Activated CD8-positive, alpha-beta memory T cell treated with anti-CD3 and anti-CD28 coated beads, Interleukin-2, amount 50 U/mL, for 24 hours (primary cell): ENCODE measurements around the gene TRMT44.

ENCODE experiments used
- DNase-seq: peaks from one replicate; pipeline ENCODE4 v3.0.0-alpha.2; 2020; ENCODE audit errors: extremely low read depth

The TRMT44 gene

GRCh38 chr4:8435656-8436121 is 4.9 kb upstream of the TRMT44 start:
- DNase-seq = no peak

- DNase-seq = no peak
These were observed 3.3 kb upstream of the TRMT44 start for GRCh38 chr4:8437281-8437680.

- DNase-seq = no peak
These were observed 1.8 kb upstream of the TRMT44 start for GRCh38 chr4:8438743-8439142.

DNA sequence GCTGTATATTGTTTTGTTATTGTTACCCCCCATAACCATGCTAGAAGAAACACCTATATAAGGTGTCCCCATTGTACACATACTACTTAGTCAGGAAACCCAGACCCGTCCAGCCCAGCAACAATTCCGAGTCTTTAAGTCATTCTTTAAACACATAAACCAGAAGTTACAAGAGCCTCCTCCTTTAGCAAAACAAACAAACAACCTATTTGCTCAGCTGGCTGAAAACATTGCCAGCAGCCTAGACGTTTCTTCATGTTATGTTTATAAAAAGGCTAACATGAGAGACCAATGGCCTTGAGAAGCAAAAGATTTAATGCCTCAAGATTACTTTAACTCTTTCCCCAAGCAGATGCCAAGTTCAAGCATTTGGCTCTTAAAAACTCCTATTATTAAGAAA is 1.4 kb upstream of the TRMT44 start:
- DNase-seq = no peak

DNA sequence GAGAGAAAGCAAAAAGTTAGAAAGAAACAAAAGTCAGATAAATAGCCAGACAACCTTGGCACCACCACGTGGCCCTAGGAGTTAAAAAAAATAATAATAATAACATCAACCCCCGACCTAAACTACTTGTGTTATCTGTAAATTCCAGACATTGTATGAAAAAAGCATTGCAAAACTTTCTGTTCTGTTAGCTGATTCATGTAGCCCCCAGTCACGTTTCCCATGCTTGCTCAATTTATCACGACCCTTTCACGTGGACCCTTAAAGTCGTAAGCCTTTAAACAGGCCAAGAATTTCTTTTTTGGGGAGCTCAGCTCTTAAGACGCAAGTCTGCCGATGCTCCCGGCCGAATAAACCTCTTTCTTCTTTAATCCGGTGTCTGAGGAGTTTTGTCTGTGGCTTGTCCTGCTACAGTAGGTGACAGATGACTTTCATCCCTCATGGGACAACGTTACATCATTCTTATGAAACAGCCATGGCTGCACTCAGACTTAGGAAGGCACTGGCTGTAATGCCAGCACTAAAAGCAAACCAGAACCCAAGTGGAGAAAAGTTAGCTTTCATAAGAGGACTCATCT is 574 bp upstream of the TRMT44 start:
- DNase-seq = no peak

GRCh38 chr4:8441499-8442091 is 1.0 kb downstream of the TRMT44 start:
- DNase-seq = no peak

GRCh38 chr4:8442596-8443358 is 2.2 kb downstream of the TRMT44 start:
- no peak for DNase-seq

DNA sequence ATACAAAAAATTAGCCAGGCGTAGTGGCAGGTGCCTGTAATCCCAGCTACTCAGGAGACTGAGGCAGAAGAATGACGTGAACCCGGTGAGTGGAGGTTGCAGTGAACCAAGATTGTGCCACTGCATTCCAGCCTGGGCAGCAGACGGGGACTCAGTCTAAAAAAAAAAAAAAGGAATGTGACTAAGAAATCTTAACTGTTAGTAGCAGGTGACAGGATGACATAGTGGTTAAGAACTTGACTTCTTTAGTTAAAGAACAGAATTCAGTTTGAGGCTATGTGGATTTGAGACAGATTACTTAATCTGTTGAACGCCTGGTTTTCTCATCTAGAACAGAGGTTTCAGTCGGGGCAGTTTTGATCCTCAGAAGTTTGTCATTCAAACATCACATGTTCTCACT is 3.2 kb downstream of the TRMT44 start:
- DNase-seq = no peak

DNA sequence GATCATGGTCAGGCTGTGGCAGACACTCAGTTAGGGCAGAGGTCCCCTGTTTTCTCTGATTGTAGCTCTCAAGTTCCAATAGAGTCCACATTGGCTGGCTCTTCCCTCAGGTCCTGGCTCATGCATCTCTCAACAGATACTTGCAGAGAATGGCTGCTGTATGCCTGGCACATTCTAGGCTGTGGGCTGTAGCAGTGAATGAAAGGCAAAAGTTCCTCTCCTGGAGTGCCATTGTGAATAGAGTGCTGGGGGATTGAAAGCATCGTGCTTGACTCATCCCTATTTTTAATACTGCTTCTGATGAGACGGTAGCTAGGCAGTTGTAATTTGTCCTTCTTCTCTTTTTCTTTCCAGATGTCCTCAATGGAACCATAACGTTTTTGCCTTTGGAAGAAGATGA is 5.5 kb downstream of the TRMT44 start:
- DNase-seq = no peak

DNA sequence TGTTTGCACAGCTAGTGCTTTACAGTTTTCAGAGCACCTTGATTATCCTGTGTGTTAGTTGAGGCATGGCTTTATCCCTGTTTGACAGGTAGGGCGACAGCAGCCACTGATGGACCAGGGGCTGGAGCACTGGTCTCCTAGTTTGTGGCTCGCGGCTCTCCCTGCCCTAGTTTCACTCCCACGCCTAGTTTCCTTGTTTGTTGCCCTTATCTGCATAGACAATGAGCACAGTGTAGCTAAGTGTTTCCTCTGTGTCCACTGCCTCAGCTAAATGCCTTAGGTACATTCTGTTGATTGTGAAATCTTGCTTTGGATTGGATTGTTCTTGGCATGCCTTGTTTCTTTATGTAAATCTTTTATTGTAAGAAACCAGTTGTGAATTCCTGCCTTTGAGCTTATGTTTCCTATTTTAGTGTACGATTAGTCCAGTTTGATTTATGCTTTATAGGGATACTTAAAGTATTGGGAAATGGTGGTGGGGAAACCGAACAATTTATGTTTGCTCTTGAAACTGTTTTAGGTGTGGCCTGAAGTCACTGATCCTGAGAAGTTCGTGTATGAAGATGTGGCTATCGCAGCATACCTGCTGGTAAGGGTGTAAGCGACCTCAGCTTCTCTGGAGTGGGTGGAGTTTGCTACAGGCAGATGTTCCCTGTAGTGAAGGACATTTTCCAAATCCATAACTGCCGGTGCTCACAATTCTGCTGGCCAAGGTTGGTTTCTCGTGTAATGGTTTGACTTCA is 11.0 kb downstream of the TRMT44 start:
- no peak for DNase-seq

- DNase-seq = no peak
These were observed 13.4 kb downstream of the TRMT44 start for GRCh38 chr4:8453957-8454356.

DNA sequence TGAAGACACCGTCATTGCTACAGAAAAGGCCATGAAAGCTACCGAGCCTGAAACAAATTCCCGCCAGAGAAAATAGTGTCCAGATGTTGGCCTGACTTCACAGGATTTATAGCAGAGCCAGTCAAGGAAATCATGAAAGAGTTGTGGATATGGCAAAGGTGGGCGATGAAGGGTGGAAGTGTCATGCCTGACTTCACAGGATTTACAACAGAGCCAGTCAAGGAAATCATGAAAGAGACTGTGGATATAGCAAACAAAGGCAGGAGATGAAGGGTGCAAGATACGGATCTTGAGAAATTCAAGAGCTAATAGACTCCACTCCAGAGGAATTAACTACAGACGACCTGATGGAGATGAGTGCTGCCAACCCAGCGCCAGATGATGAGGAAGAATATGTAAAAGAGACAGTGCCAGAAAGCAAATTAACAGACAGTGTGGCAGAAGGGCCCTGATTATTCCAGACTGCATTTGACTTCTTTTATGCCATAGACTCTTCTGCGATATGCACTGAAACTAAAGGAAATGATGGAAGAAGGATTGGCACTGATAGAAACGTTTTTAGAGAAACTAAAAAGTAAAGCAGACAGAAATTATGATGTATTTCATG is 17.2 kb downstream of the TRMT44 start:
- DNase-seq = no peak

DNA sequence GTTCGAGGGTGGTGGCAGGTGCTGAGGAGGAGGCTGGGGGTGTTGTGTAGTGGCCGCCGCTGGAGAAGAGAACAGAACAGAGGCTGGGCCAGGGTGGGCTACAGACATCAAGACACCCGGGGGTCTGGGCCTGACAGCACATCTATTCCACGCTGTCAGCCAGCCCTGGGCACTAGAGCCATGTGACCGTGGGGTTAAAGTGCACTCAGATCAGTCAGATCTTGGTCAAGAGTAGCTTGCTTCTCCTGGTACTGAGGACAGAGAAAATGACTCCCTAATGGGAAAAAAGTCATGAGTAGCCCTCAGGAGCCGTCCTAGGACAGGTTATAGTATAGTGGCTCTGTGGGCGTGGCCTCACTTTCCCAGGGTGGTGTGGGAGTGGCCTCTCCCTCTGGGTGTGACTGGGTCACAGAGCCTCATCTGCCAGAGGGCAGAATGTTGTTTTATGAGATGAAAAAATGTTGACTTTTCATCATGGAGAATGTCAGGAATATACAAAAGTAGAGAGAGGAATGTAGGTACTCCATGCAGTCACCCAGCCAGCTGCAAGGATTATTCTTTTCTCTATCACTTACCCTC is 19.4 kb downstream of the TRMT44 start:
- no peak for DNase-seq

GRCh38 chr4:8461086-8461485 is 20.5 kb downstream of the TRMT44 start:
- no peak for DNase-seq

DNA sequence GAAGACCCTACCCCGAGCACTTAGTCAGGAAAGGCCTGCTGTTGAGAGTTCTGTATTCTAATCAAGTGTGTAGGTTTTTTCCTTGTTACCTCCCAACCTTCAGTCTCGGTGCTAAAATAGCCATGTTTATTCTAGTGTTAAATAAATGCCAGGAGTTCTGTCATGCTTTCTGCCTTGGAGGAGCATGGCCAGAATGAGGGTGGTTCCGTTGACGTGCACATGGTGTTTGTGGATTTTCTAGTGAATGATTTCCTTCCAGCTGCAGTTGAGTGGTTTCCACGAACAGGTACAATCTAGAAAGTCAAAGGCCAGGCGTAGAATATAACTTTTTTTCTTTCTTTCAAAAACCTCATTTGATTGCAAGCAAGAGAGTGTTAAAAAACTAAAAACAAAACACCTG is 21.0 kb downstream of the TRMT44 start:
- no peak for DNase-seq

DNA sequence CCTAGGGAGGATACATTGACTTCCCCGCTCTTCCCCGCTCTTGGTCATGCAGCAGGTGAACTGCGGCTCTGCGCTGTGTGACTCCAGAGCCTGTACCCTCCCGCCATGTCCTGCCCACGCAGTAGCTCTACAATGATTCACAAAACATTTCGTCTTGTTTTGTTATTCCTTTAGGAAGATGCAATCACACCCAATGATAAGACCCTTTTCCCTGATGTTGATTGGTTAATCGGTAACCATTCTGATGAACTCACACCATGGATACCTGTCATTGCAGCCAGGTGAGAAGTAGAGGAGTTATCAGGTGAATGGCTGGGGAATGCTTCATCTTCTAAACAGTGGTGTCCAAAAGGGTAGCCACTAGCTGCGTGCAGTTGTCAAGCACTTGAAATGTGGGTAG is 23.2 kb downstream of the TRMT44 start:
- no peak for DNase-seq

GRCh38 chr4:8464381-8464780 is 23.8 kb downstream of the TRMT44 start:
- DNase-seq = no peak

DNA sequence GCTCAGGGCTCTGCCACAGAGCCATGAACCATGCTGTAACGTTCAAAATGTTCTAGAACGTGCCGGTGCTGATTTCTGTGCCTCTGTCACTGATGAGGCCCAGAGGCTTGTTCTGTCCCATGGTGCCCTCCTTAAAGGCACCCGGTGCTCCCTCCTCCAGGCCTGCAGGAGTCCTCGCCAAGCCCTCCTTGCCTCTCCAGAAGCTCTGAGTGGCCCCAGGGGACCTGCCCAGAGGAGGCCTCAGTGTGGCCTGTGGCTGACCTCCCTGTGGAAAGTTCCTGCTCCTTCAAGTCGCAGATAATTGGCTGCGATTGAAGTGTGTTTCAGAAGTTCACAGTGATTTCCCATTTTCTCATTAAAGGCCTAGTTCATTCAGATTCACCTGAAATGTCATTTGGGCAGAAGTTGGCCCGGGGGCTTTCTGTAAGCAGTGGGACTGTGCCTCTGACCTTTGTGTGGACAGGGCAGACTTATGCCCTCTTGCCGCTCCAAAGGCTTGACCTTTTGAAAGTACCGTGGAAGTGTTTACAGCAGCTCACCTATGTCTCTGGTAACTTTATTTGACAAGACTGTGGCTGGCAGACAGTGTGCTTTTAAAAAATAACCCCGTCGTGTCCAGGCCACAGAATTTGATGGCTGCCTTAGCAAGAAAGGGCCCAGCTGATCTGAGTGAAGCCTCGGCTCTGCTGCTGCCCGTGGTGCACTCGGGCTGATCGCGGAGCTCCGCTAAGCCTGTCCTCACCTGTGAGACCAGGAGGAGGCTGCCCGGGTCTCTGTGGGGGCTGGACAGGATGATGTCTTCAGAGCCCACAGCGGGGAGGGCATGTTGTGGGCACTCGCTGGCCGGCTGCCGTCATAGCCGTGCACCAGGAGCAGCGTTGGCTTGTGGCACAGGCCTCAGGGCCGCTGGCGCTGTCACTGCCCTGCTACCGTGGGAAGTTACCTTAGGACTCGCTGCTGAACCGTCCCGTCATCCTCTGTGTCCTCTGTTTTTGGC is 25.3 kb downstream of the TRMT44 start:
- DNase-seq = no peak

DNA sequence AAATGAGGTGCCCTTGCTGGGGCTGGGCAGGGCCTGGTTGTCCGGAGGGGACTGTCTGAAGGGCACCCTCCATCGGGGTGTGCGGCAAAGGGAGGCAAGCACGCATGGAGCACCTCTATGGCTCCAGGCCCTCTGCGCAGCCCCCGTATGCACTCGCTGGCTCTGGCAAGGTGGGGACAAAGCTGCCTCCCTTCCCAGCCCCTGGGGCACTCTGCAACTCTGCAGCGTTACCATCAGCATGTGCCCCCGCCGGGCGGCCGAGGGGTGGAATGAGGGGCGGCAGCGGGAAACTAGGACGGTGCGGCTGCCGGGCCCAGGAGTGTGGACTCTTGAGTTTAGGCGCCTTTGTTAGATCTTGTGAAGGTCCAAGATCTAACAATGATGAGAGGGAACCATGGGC is 26.4 kb downstream of the TRMT44 start:
- DNase-seq = no peak

GRCh38 chr4:8468746-8469535 is 28.4 kb downstream of the TRMT44 start:
- no peak for DNase-seq
